ENCODE results near the gene GSDME.

GSDME gene

DNA sequence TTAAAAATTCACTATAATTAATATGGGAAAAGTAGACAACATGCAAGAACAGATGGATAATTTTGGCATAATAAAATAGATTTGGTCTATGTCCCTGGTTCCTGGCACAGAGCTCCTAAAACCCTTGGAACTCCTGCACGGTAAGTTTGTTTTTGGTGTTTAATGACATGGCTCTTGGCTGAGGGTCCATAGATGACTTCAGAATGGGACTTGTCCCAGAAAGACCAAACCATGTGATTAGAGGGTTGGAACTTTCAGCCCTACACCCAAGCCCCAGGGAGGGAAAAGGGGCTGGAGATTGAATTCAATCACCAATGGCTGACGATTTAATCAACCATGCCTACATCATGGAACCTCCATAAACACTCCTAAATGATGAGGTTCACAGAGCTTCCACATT lies 12.6 kb upstream of the GSDME start:
- no peak for DNase-seq (ENCODE audit: low read depth in 2 of 2)

DNA sequence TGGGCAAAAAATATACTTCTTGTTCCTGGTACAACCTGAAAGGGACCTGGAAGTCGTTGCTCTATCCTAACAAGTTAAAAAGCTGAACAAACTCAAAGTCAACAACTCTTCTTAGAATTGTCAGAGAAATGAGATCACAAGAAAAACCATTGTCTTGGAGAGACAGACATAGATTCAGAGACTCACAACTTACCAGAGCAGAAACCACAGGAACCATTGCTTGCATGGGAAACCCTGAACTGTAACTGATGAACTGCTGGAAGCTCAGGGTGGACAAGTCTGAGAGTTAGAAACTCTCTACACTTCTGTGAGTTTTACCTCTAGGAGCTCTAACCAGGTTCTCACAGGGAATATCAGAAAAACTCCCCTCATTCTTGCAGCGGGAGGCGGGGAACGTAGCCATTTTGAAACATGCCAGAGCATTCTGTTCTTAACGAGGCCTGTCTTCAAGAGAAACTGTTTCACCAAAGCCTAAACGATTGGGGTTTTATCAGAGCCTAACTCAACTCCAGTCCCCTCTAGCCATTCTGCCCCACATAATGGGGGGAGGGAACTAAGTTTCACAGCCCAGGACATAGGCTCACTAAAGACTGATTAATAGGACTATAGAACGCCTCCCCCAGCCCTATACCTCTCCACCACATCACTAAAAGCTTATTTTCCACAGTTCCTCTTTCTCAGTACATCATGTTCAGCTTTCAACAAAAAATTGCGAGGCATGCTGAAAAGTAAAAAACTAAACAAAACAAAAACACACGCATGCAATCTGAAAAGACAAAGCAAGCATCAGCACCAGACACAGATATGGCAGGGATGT lies 12.0 kb upstream of the GSDME start:
- DNase-seq (ENCODE audit: low read depth in 2 of 2) = no peak

DNA sequence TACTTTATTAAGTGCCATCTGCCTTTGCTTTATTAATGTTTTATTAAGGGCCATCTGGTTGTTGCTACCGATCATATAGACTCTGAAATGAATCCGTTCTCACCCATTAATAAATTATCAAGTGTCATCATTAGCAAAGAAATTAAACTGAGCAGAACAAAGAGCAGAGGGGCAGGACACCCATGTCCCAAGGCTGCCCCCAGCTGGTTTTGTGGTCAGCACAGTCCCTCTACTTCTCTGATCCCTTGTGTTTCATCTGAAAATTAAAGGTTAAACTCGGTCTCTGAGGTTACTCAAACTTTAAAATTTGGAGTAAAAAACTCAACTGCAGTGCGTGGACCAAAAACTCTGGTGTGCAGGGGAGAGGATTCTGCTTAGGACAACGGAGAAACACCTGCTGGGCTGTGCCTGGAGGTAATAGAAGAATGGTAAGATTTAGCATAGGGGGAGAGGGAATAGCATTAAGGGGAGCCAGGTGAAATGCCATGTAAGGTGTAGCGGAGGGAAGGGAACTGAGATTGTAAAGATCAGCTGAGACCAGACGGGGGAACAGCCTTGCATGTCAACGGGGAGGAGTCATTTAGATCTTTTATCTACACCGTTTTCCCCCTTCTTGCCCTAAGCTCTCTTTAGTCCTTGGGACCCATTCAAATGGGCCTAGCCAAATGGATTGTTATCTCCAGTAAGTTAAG lies 10.8 kb upstream of the GSDME start:
- DNase-seq (ENCODE audit: low read depth in 2 of 2) = no peak

DNA sequence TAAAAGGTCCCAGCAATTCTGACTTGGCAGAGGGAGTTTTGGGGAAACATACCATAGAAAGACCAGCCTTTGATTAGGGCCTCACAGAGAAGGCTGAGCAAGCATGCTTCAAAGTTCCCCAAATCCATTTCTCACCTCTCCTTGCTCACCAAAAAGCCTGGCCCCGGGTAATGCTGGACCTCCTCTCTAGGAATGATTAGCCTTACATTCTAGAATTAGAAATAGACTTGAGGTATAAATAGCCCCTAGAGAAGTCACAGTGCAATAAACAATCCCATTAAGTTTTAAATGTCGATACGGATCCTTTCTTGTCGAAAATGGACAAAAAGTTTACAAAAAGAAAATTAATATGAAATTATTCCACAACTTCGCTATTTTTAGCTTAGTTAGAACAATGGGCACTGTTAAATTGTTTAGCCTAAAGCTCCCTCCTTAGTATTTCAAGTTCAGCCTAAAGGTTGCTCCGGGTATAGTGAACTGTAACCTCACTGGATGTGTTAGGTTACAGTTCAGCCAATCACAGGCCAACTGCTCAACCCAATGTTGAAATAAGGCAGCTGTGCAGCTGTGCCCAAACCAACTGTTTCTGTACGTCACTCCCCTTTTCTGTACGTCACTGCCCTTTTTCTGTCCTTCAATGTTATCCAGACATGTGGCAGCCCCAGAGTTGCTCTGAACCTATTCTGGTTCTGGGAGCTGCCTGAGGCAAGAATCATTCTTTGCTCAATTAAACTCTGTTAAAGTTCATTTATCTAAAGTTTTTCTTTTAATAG lies 7.9 kb upstream of the GSDME start:
- no peak for DNase-seq (ENCODE audit: low read depth in 2 of 2)

DNA sequence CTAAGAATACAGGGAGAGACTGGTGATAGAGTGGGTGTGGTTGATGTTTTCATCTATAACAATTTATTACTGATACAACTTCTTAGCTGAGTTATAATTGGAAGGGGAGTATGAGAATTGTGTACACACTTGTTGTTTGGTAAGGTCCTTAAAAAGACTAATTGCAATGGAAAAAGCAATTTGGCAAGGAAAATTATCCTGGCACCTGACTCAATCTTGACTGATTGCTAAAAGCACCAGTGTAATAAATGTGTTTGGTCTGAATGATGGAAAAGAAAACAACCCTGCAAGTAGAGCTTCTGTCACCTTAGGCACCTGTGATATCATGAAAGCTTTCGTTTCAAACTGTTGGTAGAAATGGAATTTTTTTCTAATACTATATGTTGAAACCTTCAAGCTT lies 6.7 kb upstream of the GSDME start:
- DNase-seq (ENCODE audit: low read depth in 2 of 2) = no peak

DNA sequence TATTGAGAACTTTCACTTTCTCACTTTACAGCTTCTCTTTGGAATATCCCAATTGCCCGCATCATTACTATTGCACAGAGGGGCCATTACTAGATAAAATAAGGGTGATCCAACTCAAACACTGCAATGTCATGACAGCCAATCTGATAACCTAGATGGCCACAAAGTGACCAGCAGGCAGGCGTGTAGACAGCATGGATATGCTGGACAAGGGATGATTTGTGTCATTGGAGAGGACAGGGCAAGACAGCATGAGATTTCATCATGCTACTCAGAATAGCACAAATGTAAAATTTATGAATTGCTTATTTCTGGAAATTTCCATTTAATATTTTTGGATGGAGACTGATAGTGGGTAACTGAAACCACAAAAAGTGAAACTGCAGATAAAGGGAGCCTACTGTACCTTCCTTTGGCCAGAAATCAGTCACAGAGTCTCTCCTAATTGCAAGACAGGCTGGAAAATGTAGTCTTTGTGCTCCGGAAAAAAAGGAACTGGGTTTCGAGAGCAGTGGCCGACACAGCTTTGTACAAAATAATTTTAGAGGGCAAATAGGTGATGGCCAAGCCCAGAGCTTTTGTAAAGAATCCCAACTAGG lies 6.1 kb upstream of the GSDME start:
- no peak for DNase-seq (ENCODE audit: low read depth in 2 of 2)

DNA sequence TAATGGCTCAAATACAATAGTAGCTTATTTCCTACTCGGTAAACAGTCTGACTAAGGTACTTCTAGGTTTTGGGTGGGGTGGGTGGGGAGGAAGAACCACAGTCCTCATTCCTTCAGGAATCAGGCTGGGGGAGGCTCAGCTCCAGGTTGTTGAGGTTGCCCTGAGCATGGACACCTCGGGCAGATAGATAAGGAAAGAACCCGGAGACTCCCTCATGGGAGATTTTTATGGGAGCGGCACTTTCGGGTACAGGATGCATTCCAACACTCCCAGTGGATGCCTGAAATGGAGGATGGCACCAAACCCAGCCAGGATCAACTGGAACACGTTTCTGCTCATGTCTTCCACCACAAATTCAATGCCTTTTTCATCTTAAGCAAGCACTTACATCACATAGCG lies 5.5 kb upstream of the GSDME start:
- no peak for DNase-seq (ENCODE audit: low read depth in 2 of 2)

DNA sequence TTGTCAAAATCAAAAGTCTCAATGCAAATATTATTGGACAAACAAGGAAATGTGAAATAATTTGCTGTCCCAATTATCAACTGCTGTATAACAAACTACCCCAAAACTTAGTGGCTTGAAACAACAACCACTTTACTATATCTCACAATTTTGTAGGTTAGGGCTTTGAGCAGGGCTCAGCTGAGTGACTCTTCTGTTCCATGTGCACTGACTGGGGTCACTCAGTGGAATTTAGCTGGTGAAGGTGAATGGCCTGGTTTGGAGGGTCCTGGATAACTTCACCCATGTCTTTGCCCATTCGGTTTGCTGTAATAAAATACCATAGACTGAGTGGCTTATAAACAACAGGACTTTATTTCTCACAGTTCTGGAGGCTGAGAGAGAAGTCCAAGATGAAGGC lies 3.7 kb upstream of the GSDME start:
- no peak for DNase-seq (ENCODE audit: low read depth in 2 of 2)

DNA sequence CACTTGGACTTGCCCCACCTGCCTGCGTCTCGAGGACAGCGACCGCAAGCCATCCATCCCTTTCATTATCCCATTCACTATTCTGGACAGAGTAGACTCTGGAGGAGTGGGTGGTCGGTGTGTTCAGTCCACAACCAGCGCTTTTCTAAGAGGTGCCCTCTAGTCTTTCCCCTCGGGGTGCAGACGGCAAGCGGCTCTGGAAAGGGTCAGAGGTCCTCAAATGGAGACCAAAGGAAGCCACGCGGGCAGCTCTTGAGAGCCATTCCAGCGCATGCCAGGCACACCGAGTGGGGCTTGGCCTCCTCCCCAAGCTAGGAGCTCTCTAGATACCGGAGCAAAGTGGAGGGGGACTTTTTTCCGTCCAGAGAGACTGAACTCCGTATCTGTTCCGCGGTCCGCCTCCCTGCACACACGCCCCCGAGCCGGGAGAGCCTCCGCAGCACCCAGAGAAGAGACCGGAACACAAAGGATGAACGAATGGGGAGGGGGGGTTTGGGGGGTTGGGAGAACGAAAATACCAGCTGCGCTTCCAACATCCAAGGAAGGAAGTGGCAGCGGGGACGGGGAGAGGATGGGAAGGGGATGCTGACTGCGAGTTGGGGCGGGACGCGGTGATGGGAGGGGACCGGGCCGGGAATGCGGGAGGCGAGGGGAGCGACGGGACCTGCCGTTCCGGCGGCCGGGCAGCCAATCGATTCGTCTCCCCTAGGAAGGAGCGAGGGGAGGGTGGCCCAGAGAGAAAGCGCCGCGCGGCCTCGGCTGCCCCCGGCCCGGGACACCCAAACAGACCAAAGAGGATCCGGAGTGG lies 515 bp downstream of the GSDME start:
- no peak for DNase-seq (ENCODE audit: low read depth in 2 of 2)

DNA sequence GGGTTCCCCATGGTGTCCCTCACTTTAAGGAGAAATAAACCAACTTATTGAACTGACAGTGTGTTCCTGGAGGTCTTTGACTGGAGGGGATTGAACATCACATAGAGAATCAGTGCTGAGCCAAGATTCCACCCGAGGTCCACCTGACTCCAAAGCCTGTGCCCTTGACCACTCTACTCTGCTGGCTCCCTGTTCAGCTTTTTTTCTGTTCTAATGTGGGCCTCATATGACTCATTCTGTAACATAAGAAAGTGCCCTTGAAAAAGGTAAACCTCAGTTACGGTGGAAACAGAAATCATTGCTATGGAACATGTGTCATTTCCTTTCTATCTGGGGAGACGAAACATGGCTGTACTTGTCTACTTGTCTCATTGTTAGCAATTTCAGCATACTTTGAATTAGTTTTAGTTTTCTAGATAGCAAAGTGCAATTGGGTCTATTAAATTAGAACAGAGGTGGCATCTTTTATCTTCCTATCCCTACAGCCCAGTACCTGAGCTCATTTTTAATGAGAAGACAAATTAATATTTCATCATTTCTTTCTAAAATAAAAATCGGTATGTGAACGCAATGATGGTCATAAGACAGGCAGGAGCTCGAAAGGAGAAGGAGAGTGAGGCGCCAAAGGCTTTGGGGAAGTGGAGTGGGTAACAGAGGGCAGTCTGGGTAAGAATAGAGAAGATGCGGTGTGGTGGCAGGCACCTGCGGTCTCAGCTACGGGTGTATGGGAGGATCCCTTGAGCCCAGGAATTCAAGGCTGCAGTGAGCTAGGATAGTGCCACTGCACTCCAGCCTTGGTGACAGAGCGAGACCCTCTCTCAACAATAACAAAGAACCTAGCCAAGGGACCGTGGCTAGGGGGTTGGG lies 1.5 kb downstream of the GSDME start:
- DNase-seq (ENCODE audit: low read depth in 2 of 2) = no peak

DNA sequence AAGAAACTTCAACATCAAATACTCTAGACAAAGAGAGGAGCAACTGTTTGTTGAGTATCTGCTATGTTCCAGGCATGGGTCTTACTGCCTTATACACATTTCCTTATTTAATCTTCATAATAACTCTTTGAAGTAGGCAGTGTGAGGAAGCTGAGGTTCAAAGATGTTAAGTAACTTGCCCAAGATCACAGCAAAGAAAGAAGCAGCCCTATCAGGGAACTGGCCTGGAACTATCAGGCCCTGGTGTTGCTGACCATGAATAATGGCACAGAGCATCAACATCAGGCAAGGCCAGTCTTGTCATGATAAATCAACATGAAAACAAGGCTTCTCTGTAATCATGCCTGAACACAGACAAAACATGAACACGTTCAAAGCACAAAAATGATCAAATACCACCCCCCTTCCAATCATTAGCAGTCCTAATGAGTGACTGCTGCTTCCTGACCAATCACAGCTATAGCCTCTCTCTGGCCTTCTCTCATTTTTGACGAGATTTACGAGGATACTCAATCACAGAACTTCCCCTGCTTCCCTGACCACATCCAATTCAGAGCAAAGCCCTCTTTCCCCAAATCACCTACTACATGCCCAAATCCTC lies 2.3 kb downstream of the GSDME start:
- DNase-seq (ENCODE audit: low read depth in 2 of 2) = no peak

DNA sequence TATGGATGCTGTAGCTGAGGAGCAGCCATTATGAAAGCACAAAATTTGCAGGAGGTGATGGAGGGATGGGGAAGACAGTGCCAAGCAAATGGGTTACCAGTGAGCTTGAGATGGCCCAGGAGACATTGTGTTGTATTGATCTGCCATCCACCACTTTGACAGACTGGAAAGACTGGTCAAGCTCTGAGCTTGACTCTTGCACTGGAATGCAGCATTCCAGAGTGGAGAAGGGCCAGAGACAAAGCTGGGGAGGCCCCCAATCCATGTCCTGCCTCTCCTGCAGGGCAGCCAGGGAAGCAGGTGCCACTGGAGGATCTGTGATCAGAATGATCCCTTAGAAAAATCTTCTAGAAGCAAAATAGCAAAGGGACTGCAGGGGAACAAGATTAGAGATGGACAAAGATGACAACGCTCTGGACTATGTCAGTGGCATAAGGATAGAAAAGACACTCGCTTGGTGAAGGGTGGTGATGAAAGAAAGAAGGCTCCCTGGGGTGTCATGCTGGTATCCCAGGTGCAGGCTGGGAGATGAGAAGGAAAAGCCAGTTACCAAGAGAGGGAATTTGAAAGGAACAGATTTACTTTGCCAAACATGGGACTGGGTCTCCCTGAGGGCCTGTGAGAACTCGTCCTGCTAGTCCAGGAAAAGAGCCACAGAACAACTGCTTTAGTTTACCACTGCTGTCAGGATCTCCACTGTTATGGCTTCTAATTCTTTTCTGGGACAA lies 5.0 kb downstream of the GSDME start:
- DNase-seq (ENCODE audit: low read depth in 2 of 2) = no peak

DNA sequence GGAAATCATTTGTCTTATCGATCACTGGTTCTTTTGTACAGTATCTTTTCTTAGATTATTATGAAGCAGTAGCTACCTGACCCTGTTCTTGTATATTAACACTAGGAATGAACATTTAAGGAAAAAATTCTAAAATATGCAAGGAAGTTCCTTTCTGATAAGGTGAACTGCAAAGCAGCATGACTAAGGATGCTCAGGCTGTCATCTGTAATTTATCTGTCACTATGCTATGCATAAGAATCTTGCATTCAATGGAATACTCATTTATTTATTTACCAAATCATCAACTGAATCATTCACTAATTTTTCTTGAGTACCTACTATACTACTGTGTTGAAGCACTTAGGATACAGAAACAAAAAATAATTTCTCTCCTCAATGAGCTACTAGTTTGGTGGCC lies 5.8 kb downstream of the GSDME start:
- no peak for DNase-seq (ENCODE audit: low read depth in 2 of 2)

DNA sequence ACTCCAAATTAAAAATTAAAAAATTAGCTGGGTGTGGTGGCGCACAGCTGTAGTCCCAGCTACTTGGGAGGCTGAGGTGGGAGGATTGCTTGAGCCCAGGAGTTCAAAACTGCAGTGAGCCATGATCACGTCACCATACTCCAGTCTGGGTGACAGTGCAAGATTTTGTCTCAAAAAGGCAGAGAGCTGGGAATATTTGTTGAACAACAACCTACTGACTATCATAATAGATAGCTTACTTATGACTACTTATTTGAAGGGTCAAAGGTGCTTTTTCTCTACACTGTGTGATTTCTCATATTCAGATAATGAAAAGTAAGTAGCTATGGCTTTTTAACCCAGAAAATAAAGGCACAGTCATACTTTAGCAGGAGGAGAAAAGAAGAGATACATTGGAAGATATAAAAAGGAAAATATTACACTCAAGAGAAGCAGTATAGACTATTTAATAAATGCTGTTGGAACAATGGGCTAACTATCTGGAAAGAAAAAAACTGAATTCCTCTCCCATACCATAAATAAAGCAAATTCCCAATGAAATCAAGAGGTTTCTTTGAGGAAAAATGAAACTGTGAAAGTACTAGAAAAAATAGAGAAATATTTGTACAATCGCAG lies 6.7 kb downstream of the GSDME start:
- DNase-seq (ENCODE audit: low read depth in 2 of 2) = no peak

DNA sequence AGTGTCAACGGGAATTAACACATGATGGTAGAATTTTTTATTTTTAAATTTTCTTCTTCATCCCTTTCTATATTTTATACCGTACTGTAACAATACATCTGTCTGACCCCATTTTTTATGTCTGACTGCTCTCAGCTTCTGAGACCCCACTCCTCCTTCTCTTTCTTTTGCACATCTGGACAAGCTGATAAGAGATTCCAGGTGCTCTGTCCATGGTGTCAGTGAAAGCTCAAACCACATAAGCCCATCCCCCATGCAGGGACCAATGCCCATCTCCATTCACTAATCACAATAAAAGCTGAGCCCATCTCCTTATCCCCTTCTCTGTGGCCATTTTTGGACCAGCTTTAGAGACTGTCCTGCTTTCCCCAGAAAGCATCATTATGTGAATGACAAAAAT lies 8.7 kb downstream of the GSDME start:
- DNase-seq (ENCODE audit: low read depth in 2 of 2) = no peak

DNA sequence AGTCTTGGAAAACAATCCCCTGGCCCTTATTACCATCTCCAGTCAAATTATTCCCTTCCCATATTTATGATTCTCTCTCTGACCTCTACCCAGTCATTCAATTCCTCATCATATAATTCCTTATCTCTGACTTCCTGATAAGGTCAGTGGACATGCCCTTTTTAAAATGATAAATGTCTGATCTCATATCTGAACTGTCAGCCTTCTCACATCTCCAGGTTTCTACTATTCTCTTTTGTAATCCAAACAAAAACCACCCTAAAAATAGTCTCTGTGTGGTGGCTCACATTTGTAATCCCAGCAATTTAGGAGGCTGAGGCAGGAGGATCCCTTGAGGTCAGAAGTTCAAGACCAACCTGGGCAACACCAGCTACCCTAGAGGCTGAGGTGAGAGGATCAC lies 11.9 kb downstream of the GSDME start:
- no peak for DNase-seq (ENCODE audit: low read depth in 2 of 2)

DNA sequence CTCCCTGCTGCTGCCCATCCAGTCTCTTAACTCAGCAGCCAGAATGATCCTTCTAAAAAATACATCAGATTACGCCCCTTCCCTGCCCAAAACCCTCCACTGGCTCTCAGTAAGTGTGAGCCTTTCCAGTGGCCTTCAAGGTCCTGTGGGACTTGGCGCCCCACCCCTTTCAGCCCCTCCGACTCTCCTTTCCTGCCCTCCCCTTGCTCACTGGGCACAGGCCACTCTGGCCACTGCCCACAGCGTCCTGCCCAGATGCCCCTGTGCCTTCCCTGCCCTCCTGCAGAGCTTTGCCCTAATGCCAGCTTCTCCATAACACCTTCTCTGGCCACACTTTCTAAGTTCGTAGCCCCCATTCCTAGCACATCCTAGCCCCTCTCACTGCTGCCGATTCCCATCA lies 13.8 kb downstream of the GSDME start:
- DNase-seq (ENCODE audit: low read depth in 2 of 2) = no peak

DNA sequence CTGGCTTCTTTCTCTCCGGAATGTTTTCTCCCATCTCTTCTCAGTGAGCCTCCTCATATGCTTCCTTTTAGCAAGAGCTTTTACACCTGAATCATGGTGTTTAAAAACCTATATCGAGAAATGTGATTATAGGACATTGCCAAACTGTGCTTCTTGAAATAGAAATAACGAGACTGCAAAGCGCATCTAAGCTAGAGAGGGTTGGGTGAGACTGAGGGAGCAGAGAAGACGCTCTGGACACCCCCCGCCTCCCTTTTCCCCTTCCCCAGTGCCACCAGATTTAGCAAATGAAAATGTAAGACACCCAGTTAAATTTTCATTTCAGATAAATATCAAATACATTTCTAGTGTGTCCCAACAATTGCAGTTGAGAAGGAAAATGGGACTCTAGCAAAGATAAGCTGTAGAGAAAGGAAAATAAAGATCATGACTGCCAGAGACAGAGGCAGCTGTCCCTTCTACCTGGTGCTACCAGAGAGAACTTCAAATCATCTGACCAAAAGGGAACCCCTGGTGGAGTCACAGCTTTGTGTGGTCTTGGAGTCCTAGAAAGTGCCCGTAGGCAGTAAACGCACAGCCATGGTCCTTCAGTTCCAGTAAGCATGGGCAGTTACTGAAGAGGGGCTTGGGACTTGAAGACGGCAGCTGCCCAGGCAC lies 14.6 kb downstream of the GSDME start:
- DNase-seq (ENCODE audit: low read depth in 2 of 2) = no peak
